GM12892 (cell line): Measurements from ENCODE around the gene DDX55.

Experiments used
- POLR2A ChIP-seq: IDR thresholded peaks from 2 replicates; pipeline ENCODE4 v1.6.1; 2011; ENCODE audit warnings: low read depth, low read length, control low read depth
- POLR2AphosphoS5 ChIP-seq: IDR thresholded peaks from 2 replicates; pipeline ENCODE4 v1.6.1; 2011; ENCODE audit warnings: low read depth, low read length, control low read depth

DNA sequence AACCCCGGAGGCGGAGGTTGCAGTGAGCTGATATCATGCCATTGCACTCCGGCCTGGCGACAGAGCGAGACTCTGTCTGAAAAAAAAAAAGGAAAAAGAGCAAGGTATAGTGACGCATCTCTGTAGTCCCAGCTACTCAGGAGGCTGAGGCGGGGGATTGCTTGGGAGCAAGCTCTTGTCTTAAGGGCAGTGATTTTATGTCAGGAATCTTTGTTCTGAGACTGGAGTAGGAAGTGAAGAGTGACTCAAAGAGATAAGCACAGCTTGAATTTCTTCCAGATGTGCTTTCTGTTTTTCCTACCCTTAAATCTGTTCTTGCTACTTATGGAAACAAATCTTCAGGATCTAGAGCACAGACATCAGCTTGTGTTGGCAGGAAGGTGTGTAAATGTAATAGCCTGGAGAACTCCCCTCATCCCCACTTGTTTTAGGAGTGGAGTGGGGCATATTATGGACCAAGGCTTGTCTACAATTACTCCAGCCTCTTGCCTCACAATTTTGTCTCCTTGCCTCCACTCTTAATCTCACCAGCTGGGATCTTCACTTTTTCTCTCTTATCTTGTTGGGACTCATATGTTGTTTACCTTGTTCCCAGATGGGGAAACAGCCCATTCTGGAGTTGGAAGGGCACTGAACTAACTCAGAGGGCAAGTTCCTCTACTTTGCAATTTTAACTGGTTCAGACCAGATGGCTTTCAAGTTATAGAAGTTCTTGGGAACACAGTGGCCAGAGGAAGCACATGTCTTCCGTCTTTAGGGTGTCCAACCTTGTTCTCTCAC, 10.0 kb upstream of the DDX55 start:
- no peak for TF ChIP-seq POLR2AphosphoS5
- no peak for TF ChIP-seq POLR2A
